H1 (cell line): Measurements from ENCODE around the gene PCDHGA2. TPM values are rescaled to one million over a fixed set of nuclear protein-coding genes. Genes with fewer than 3 reads are reported as not detected.

Experiments used
- CEBPB ChIP-seq: IDR thresholded peaks from 2 replicates; pipeline ENCODE4 v1.6.1; 2012; ENCODE audit warnings: low read depth, low read length
- RAD21 ChIP-seq, 2 experiments: IDR thresholded peaks in 1 of 2; conservative IDR thresholded peaks in 1 of 2; 2 replicates each; pipeline ENCODE4 v1.6.1; 2011; ENCODE audit warnings: low read depth in 2 of 2, low read length in 2 of 2, improper control_type of control experiment in 1 of 2, inconsistent platforms in 1 of 2, mild to moderate bottlenecking in 1 of 2, moderate library complexity in 1 of 2
- polyA plus RNA-seq, 7 experiments: library from polyadenylated mRNA; depleted of rRNA in 3 of 7; stranded (reverse) in 5 of 7; unstranded in 2 of 7; fragments of >200 nt in 5 of 7; fragments of 200-250 nt in 2 of 7; gene quantifications; 1 replicate in 5 of 7; 2 replicates in 1 of 7; 4 replicates in 1 of 7; pipeline versions ENCODE4 v1.2.1 to v1.2.3, GENCODE V29; 2011 to 2013; ENCODE audit warnings: missing spikeins in 2 of 7, mixed read lengths in 2 of 7
- total RNA-seq: library from RNA; stranded (reverse); fragmentation: NEBNext Ultra II Directional; extraction: Animal tissue kit (Norgen Biotek cat#: 25700); gene quantifications from 2 replicates; pipeline ENCODE4 v1.2.1, GENCODE V29; 2021

Gene PCDHGA2
- total and polyA plus RNA-seq, 2 of the 8 experiments (the other 6 are each of a cell fraction or from before 2014, with no cell fraction given) = 0.32 to 0.39 TPM

DNA sequence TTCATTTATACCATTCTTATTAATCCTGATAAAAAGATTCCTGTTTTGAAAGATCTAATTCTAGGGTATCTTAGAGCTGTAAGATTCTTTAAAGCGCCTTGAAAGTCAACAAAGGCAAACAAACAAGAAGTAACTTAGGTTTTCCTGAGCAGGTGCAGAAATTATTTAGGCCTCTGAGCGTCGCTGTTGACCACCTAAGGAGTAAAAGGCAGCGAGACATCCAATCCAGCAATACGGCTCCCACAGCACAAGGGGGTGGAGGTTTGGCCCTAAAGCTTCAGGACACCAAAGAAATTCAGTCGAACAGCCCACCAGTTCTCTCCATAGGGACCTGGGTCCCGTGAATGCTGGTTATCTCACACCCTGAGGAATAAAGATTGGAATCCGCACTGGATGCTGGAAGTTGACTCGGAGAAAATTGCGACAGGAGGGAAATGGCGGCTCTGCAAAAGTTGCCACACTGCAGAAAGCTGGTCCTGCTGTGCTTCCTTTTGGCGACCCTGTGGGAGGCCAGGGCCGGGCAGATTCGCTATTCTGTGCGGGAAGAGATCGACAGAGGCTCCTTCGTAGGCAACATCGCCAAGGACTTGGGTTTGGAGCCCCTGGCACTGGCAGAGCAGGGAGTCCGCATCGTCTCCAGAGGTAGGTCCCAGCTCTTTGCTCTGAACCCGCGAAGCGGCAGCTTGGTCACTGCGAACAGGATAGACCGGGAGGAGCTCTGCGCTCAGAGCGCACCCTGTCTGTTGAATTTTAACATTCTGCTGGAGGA is at the start of gene PCDHGA2 (continued):
- TF ChIP-seq RAD21 (IDR thresholded peaks at IDR 0.05 in 1 of 2, conservative IDR thresholded peaks at IDR 0.05 in 1 of 2; ENCODE audit: low read depth in 2 of 2, low read length in 2 of 2) (peak; percentile 58 to 65), CEBPB (peak; percentile 32; the same call in 1 of the 2 replicates)
